Measurements from ENCODE around the gene ELFN1. TPM values are rescaled to one million over a fixed set of nuclear protein-coding genes. Genes with fewer than 3 reads are reported as not detected.

Gene ELFN1
- total and polyA plus RNA-seq, 10 of the 15 experiments (the other 5 are each of a cell fraction or from before 2014, with no cell fraction given): 0.04 TPM; not detected in 9

DNA sequence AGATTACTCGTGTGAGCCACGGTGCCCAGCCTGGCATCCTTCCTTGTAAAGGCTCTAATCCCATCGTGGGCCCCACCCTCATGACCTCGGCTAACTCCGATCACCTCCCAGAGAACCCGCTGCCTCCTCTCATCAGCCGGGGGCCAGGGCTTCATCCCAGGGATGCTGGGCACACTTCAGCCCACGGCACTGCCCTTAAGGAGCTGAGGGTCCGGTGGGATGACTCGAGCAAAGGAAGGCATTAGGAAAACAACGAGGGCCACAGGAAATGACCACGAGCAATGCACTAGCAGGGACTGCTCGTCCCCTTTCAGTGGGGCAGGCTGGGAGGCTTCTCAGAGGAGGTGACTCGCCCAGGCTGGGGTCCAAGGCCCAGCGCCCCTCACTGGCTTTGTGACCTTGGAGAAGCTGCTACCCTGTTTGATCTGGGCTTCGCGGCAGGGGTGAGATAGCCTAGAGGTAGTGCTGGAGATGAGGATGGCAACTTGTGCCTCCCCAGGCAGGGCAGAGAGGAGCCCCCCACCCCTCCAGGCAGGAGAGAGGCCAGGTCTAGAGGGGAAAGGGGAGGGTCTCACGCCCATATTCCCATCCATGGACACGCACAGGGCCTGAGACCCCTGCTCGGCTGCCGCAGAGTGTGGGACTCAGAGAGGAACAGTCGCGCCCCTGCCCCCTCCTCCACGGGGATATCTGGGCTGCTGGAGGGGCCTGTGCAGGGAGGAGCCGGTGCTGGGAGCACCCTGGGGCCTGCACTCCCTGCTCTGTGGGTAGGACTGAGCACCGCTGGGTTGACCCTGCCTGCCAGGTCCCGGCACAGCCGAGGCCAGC, 26.8 kb downstream of the ELFN1 start:
- WGBS (ENCODE audit: insufficient coverage, insufficient replicate concordance, low lambda C conversion rate, missing lambda C conversion rate): 37% methylated on average over 25 of the region's 28 CpGs
- Histone ChIP-seq H3K27me3 (replicated peaks in 1 of 2; ENCODE audit: control insufficient read depth in 2 of 2, insufficient read depth in 2 of 2, low read length in 1 of 2) (no peaks in the 10 kb centered on the region), H3K79me2 (ENCODE audit: control insufficient read depth, insufficient read depth, low read length) (no peaks in the 10 kb centered on the region), H3K4me3 (no peak overlapping the region), H3K27ac (ENCODE audit: control insufficient read depth, insufficient read depth) (no peak overlapping the region), H3K36me3 (ENCODE audit: control insufficient read depth in 2 of 2, insufficient read depth in 2 of 2, low read length in 1 of 2) (no peaks in the 10 kb centered on the region), H3K9me3 (replicated peaks; ENCODE audit: control insufficient read depth, insufficient read depth, low read length) (no peaks in the 10 kb centered on the region), H2AFZ (ENCODE audit: control insufficient read depth, low read depth, low read length) (no peak overlapping the region), H4K20me1 (ENCODE audit: control insufficient read depth, insufficient read depth) (no peaks in the 10 kb centered on the region), H3K9ac (ENCODE audit: control insufficient read depth, insufficient read depth, low read length) (no peak overlapping the region), H3K4me2 (ENCODE audit: control insufficient read depth, insufficient read depth) (no peak overlapping the region), H3K4me1 (ENCODE audit: control insufficient read depth, insufficient read depth, low read length) (no peaks in the 10 kb centered on the region)
- POLR2A ChIA-PET: no interaction called here
- FAIRE-seq (no peak), DNase-seq (ENCODE audit: low read depth, low spot score) (no peak), ATAC-seq (no peak)
- intact Hi-C loops (cut with micrococcal nuclease; ENCODE audit: unreplicated experiment): no loop called here
- in situ Hi-C loops (cut with MboI): no loop called here
- no TSS peak for BruUV-seq (replicated peaks)
- SMC1A ChIA-PET (ENCODE audit: uncharacterized antibody, unreplicated experiment): no interaction called here
- RAD21 ChIA-PET (ENCODE audit: unreplicated experiment): no interaction called here
- CTCF ChIA-PET: no interaction called here
- TF ChIP-seq ZNF217 (IDR thresholded peaks at IDR 0.05) (no peak), ZSCAN29 (IDR thresholded peaks at IDR 0.05) (no peak), RCOR1 (conservative IDR thresholded peaks at IDR 0.05; ENCODE audit: low read depth, low read length) (no peak), SPI1 (IDR thresholded peaks at IDR 0.05; ENCODE audit: borderline replicate concordance, insufficient read depth, low read depth, low read length) (no peak), BCL11A (IDR thresholded peaks at IDR 0.05; ENCODE audit: low read depth, low read length) (no peak)
- TF ChIP-seq, protein P1, sequence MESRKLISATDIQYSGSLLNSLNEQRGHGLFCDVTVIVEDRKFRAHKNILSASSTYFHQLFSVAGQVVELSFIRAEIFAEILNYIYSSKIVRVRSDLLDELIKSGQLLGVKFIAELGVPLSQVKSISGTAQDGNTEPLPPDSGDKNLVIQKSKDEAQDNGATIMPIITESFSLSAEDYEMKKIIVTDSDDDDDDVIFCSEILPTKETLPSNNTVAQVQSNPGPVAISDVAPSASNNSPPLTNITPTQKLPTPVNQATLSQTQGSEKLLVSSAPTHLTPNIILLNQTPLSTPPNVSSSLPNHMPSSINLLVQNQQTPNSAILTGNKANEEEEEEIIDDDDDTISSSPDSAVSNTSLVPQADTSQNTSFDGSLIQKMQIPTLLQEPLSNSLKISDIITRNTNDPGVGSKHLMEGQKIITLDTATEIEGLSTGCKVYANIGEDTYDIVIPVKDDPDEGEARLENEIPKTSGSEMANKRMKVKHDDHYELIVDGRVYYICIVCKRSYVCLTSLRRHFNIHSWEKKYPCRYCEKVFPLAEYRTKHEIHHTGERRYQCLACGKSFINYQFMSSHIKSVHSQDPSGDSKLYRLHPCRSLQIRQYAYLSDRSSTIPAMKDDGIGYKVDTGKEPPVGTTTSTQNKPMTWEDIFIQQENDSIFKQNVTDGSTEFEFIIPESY (IDR thresholded peaks at IDR 0.05): no peak
- TF ChIP-seq, protein P2, sequence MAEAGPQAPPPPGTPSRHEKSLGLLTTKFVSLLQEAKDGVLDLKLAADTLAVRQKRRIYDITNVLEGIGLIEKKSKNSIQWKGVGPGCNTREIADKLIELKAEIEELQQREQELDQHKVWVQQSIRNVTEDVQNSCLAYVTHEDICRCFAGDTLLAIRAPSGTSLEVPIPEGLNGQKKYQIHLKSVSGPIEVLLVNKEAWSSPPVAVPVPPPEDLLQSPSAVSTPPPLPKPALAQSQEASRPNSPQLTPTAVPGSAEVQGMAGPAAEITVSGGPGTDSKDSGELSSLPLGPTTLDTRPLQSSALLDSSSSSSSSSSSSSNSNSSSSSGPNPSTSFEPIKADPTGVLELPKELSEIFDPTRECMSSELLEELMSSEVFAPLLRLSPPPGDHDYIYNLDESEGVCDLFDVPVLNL (IDR thresholded peaks at IDR 0.05; ENCODE audit: low read depth, low read length): no peak
- TF ChIP-seq, protein P3, sequence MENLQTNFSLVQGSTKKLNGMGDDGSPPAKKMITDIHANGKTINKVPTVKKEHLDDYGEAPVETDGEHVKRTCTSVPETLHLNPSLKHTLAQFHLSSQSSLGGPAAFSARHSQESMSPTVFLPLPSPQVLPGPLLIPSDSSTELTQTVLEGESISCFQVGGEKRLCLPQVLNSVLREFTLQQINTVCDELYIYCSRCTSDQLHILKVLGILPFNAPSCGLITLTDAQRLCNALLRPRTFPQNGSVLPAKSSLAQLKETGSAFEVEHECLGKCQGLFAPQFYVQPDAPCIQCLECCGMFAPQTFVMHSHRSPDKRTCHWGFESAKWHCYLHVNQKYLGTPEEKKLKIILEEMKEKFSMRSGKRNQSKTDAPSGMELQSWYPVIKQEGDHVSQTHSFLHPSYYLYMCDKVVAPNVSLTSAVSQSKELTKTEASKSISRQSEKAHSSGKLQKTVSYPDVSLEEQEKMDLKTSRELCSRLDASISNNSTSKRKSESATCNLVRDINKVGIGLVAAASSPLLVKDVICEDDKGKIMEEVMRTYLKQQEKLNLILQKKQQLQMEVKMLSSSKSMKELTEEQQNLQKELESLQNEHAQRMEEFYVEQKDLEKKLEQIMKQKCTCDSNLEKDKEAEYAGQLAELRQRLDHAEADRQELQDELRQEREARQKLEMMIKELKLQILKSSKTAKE (IDR thresholded peaks at IDR 0.05; ENCODE audit: low read depth, poor library complexity, severe bottlenecking): no peak
- TF ChIP-seq, protein P4, sequence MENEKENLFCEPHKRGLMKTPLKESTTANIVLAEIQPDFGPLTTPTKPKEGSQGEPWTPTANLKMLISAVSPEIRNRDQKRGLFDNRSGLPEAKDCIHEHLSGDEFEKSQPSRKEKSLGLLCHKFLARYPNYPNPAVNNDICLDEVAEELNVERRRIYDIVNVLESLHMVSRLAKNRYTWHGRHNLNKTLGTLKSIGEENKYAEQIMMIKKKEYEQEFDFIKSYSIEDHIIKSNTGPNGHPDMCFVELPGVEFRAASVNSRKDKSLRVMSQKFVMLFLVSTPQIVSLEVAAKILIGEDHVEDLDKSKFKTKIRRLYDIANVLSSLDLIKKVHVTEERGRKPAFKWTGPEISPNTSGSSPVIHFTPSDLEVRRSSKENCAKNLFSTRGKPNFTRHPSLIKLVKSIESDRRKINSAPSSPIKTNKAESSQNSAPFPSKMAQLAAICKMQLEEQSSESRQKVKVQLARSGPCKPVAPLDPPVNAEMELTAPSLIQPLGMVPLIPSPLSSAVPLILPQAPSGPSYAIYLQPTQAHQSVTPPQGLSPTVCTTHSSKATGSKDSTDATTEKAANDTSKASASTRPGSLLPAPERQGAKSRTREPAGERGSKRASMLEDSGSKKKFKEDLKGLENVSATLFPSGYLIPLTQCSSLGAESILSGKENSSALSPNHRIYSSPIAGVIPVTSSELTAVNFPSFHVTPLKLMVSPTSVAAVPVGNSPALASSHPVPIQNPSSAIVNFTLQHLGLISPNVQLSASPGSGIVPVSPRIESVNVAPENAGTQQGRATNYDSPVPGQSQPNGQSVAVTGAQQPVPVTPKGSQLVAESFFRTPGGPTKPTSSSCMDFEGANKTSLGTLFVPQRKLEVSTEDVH (IDR thresholded peaks at IDR 0.05; ENCODE audit: low read depth, partially characterized antibody): no peak
- TF ChIP-seq, protein P5, sequence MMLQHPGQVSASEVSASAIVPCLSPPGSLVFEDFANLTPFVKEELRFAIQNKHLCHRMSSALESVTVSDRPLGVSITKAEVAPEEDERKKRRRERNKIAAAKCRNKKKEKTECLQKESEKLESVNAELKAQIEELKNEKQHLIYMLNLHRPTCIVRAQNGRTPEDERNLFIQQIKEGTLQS (IDR thresholded peaks at IDR 0.05; ENCODE audit: borderline replicate concordance, extremely low read depth, low read depth, low read length): no peak

Measured in GM12878 (cell line).